ENCODE data around the gene RAB4B. TPM values are rescaled to one million over a fixed set of nuclear protein-coding genes. Genes with fewer than 3 reads are reported as not detected.
"Not testable (repeated sequence)": the region's sequence is repeated elsewhere in the genome, so short reads cannot be mapped to it uniquely, and the experiment has no call there.

The RAB4B gene
- total RNA-seq, 6 donors from 2014 or later: 39.9 to 78.5 (median 58.6) TPM

GRCh38 chr19:40811478-40812341, 33.7 kb downstream of the RAB4B start:
- TF ChIP-seq CTCF (IDR thresholded peaks at IDR 0.05) (no peak), POLR2AphosphoS5 (IDR thresholded peaks at IDR 0.05) (no peak), POLR2A (IDR thresholded peaks at IDR 0.05) (no peak), EP300 (IDR thresholded peaks at IDR 0.05) (no peak)
- peak overlapping the region in 3 of 4 donors; percentile 41 to 56 (median 49) for H3K4me3 ChIP-seq
- WGBS, 2 donors: 25 to 34% methylated on average over 28 to 35 of the region's 35 CpGs
- peak in 1 of 2 donors; percentile 76 for DNase-seq
- no peak for ATAC-seq (ENCODE audit: low FRiP score in 2 of 2)
- no peaks in the 10 kb centered on the region for H3K9me3 ChIP-seq
- H3K4me1 ChIP-seq: peaks cover 55 to 63% (median 57%) of the 10 kb centered on the region in 4 donors
- H3K36me3 ChIP-seq: peaks cover 14 to 30% (median 24%) of the 10 kb centered on the region in 4 donors
- H3K27ac ChIP-seq: peak overlapping the region; percentile 76 to 82 (median 80)
- no peaks in the 10 kb centered on the region for H3K27me3 ChIP-seq

- WGBS, 2 donors: 85 to 86% methylated on average over 3 to 7 of the region's 7 CpGs
- H3K27ac ChIP-seq: peak overlapping the region in 1 of 4 donors; percentile 40
Measured at GRCh38 chr19:40812571-40812970, 34.5 kb downstream of the RAB4B start.

GRCh38 chr19:40813182-40813581, 35.1 kb downstream of the RAB4B start:
- no peaks in the 10 kb centered on the region for H3K9me3 ChIP-seq
- H3K4me1 ChIP-seq: peaks cover 41 to 49% (median 43%) of the 10 kb centered on the region in 4 donors
- H3K4me3 ChIP-seq: no peak overlapping the region
- ATAC-seq (ENCODE audit: low FRiP score in 2 of 2) (no peak), DNase-seq (peak in 1 of 2 donors; percentile 61)
- H3K36me3 ChIP-seq: peaks cover 7 to 16% (median 12%) of the 10 kb centered on the region in 4 donors
- no peaks in the 10 kb centered on the region for H3K27me3 ChIP-seq
- TF ChIP-seq EP300 (IDR thresholded peaks at IDR 0.05) (no peak), CTCF (IDR thresholded peaks at IDR 0.05) (no peak), POLR2AphosphoS5 (IDR thresholded peaks at IDR 0.05) (no peak), POLR2A (IDR thresholded peaks at IDR 0.05) (no peak)
- WGBS, 2 donors: 32 to 40% methylated on average over 3 to 4 of the region's 4 CpGs
- peak overlapping the region in 2 of 4 donors; percentile 29 to 40 for H3K27ac ChIP-seq

More at GRCh38 chr19:40812571-40812970, 34.5 kb downstream of the RAB4B start:
- H3K27me3 ChIP-seq; DNase-seq; ATAC-seq (ENCODE audit: low FRiP score in 2 of 2); H3K4me3 ChIP-seq; H3K9me3 ChIP-seq: not testable (repeated sequence)
- peaks cover 13 to 22% (median 18%) of the 10 kb centered on the region in 4 donors for H3K36me3 ChIP-seq
- H3K4me1 ChIP-seq: peaks cover 47 to 54% (median 49%) of the 10 kb centered on the region in 4 donors

GRCh38 chr19:40815223-40815622, 37.2 kb downstream of the RAB4B start:
- TF ChIP-seq POLR2AphosphoS5 (IDR thresholded peaks at IDR 0.05) (no peak), EP300 (IDR thresholded peaks at IDR 0.05) (no peak), CTCF (IDR thresholded peaks at IDR 0.05) (no peak), POLR2A (IDR thresholded peaks at IDR 0.05) (no peak)
- Histone ChIP-seq H3K4me1 (peaks cover 41 to 46% (median 44%) of the 10 kb centered on the region in 4 donors), H3K27me3 (no peaks in the 10 kb centered on the region), H3K9me3 (no peaks in the 10 kb centered on the region), H3K27ac (no peak overlapping the region), H3K4me3 (no peak overlapping the region), H3K36me3 (no peaks in the 10 kb centered on the region)
- ATAC-seq (ENCODE audit: low FRiP score in 2 of 2): no peak
- 80 to 83% methylated on average over 3 to 4 of the region's 4 CpGs for WGBS, 2 donors
- no peak for DNase-seq

- peak; percentile 86 to 90 for DNase-seq
- ATAC-seq (ENCODE audit: low FRiP score in 2 of 2): peak; percentile 86 to 88
- not testable (repeated sequence) for H3K9me3 ChIP-seq, H3K27me3 ChIP-seq, H3K36me3 ChIP-seq
- peak overlapping the region in 3 of 4 donors; percentile 7 to 35 (median 33) for H3K4me3 ChIP-seq
- peaks cover 22 to 35% (median 28%) of the 10 kb centered on the region in 4 donors for H3K4me1 ChIP-seq
- H3K27ac ChIP-seq: peak overlapping the region in 3 of 4 donors; percentile 58 to 69 (median 68)
- WGBS, 2 donors: 33 to 43% methylated on average over 19 to 20 of the region's 36 CpGs
- peak; percentile 30 to 35 for TF ChIP-seq POLR2AphosphoS5 (IDR thresholded peaks at IDR 0.05)
- peak in 4 of 6 experiments; percentile 45 to 58 (median 50) for TF ChIP-seq CTCF (IDR thresholded peaks at IDR 0.05)
Measured at GRCh38 chr19:40818480-40819399, 40.7 kb downstream of the RAB4B start.
